ENCODE measurements around the gene ADAM19. TPM values are rescaled to one million over a fixed set of nuclear protein-coding genes. Genes with fewer than 3 reads are reported as not detected.

ADAM19 gene
- total RNA-seq, 1 experiment from 2014 or later, result 62.9 TPM

- Mint-ChIP-seq H3K4me1 (ENCODE audit: low read depth, unreplicated experiment) (peaks cover 16% of the 10 kb centered on the region), H3K4me3 (ENCODE audit: unreplicated experiment) (no peak overlapping the region), H3K9me3 (ENCODE audit: unreplicated experiment) (no peaks in the 10 kb centered on the region), H3K27me3 (ENCODE audit: insufficient read depth, unreplicated experiment) (no peaks in the 10 kb centered on the region), H3K27ac (ENCODE audit: unreplicated experiment) (no peak overlapping the region), H3K36me3 (ENCODE audit: insufficient read depth, unreplicated experiment) (peaks cover 73% of the 10 kb centered on the region)
- no TSS peak for BruUV-seq (replicated peaks)
- ChIA-PET CTCF (no interaction called here), POLR2A (no interaction called here)
- Histone ChIP-seq H3K4me1 (no peaks in the 10 kb centered on the region; the same call in 1 of the 2 replicates), H3K36me3 (ENCODE audit: control insufficient read depth, insufficient read depth, low read length) (no peaks in the 10 kb centered on the region), H3K27me3 (replicated peaks; ENCODE audit: control insufficient read depth, insufficient read depth, low read length) (no peaks in the 10 kb centered on the region), H3K9me3 (no peaks in the 10 kb centered on the region), H3K4me3 (ENCODE audit: low read depth, low read length) (no peak overlapping the region)
- no peak for TF ChIP-seq CTCF (IDR thresholded peaks at IDR 0.05; ENCODE audit: insufficient read depth in 1 of 2, low read depth in 1 of 2, low read length in 1 of 2, severe bottlenecking in 1 of 2, unreplicated experiment in 1 of 2)
- intact Hi-C loops (cut with micrococcal nuclease; ENCODE audit: unreplicated experiment), result no loop called here
- no peak for DNase-seq
These were observed 11.5 kb downstream of the ADAM19 start for GRCh38 chr5:157563929-157564716.

- Histone ChIP-seq H3K4me1 (peaks cover 4% of the 10 kb centered on the region), H3K36me3 (ENCODE audit: control insufficient read depth, insufficient read depth, low read length) (no peaks in the 10 kb centered on the region), H3K9me3 (no peaks in the 10 kb centered on the region), H3K4me3 (ENCODE audit: low read depth, low read length) (no peak overlapping the region), H3K27me3 (replicated peaks; ENCODE audit: control insufficient read depth, insufficient read depth, low read length) (no peaks in the 10 kb centered on the region)
- H3K9me3 Mint-ChIP-seq (ENCODE audit: unreplicated experiment), result no peaks in the 10 kb centered on the region
- no peak for DNase-seq
- no peaks in the 10 kb centered on the region for H3K27me3 Mint-ChIP-seq (ENCODE audit: insufficient read depth, unreplicated experiment)
- TF ChIP-seq CTCF (IDR thresholded peaks at IDR 0.05; ENCODE audit: insufficient read depth in 1 of 2, low read depth in 1 of 2, low read length in 1 of 2, severe bottlenecking in 1 of 2, unreplicated experiment in 1 of 2), result no peak
- H3K4me1 Mint-ChIP-seq (ENCODE audit: low read depth, unreplicated experiment), result peaks cover 19% of the 10 kb centered on the region
- H3K36me3 Mint-ChIP-seq (ENCODE audit: insufficient read depth, unreplicated experiment), result peaks cover 70% of the 10 kb centered on the region
- intact Hi-C loops (cut with micrococcal nuclease; ENCODE audit: unreplicated experiment), result no loop called here
- POLR2A ChIA-PET, result no interaction called here
- H3K27ac Mint-ChIP-seq (ENCODE audit: unreplicated experiment), result no peak overlapping the region
- no peak overlapping the region for H3K4me3 Mint-ChIP-seq (ENCODE audit: unreplicated experiment)
- CTCF ChIA-PET, result no interaction called here
- no TSS peak for BruUV-seq (replicated peaks)
These were observed 12.1 kb downstream of the ADAM19 start for GRCh38 chr5:157563373-157563928.

GRCh38 chr5:157562111-157562581 lies 13.4 kb downstream of the ADAM19 start:
- POLR2A ChIA-PET, result no interaction called here
- H3K4me1 Mint-ChIP-seq (ENCODE audit: low read depth, unreplicated experiment), result peaks cover 19% of the 10 kb centered on the region

More at GRCh38 chr5:157562111-157562581, 13.4 kb downstream of the ADAM19 start:
- intact Hi-C loops (cut with micrococcal nuclease; ENCODE audit: unreplicated experiment), result no loop called here
- Mint-ChIP-seq H3K9me3 (ENCODE audit: unreplicated experiment) (no peaks in the 10 kb centered on the region), H3K27me3 (ENCODE audit: insufficient read depth, unreplicated experiment) (no peaks in the 10 kb centered on the region), H3K4me3 (ENCODE audit: unreplicated experiment) (no peak overlapping the region), H3K36me3 (ENCODE audit: insufficient read depth, unreplicated experiment) (peaks cover 57% of the 10 kb centered on the region), H3K27ac (ENCODE audit: unreplicated experiment) (no peak overlapping the region)
- no peak overlapping the region for H3K4me3 ChIP-seq (ENCODE audit: low read depth, low read length)
- no peak for TF ChIP-seq CTCF (IDR thresholded peaks at IDR 0.05; ENCODE audit: insufficient read depth in 1 of 2, low read depth in 1 of 2, low read length in 1 of 2, severe bottlenecking in 1 of 2, unreplicated experiment in 1 of 2)
- no TSS peak for BruUV-seq (replicated peaks)
- no peaks in the 10 kb centered on the region for H3K27me3 ChIP-seq (replicated peaks; ENCODE audit: control insufficient read depth, insufficient read depth, low read length)
- CTCF ChIA-PET, result no interaction called here
- peaks cover 17% of the 10 kb centered on the region for H3K4me1 ChIP-seq
- H3K36me3 ChIP-seq (ENCODE audit: control insufficient read depth, insufficient read depth, low read length), result no peaks in the 10 kb centered on the region
- no peak for DNase-seq
- H3K9me3 ChIP-seq, result no peaks in the 10 kb centered on the region

Data from Caco-2 (cell line).